K562 (cell line): Measurements from ENCODE around the gene DESI1.

Source experiments
- KAT2B ChIP-seq: IDR thresholded peaks from one replicate; pipeline ENCODE4 v1.6.1; 2012; ENCODE audit warnings: low read depth, mild to moderate bottlenecking, control low read depth, inconsistent platforms, low read length, moderate library complexity
- NFIC ChIP-seq: fragments of 450-650 bp; IDR thresholded peaks from 2 replicates; pipeline ENCODE4 v1.6.1; 2017; ENCODE audit warnings: mild to moderate bottlenecking, inconsistent platforms
- PATZ1 ChIP-seq: fragments of 250-450 bp; sonication (Bioruptor Pico); IDR thresholded peaks from 2 replicates; pipeline ENCODE4 v1.5.0; 2020; ENCODE audit warnings: mild to moderate bottlenecking, borderline replicate concordance
- POLR2AphosphoS5 ChIP-seq: IDR thresholded peaks from 2 replicates; pipeline ENCODE4 v1.6.1; 2011; ENCODE audit warnings: mild to moderate bottlenecking, low read depth, low read length, moderate library complexity; ENCODE audit not compliant: control insufficient read depth, insufficient read depth
- SIX5 ChIP-seq, 2 experiments: IDR thresholded peaks; 2 replicates each; pipeline ENCODE4 v1.6.1; 2011; ENCODE audit warnings: low read length in 2 of 2, borderline replicate concordance in 1 of 2, low read depth in 1 of 2, mild to moderate bottlenecking in 1 of 2, moderate library complexity in 1 of 2; ENCODE audit not compliant: insufficient read depth in 1 of 2
- STAT5A ChIP-seq: IDR thresholded peaks from 2 replicates; pipeline ENCODE4 v1.6.1; 2012; ENCODE audit warnings: low read length, inconsistent platforms, borderline replicate concordance
- TCF7 ChIP-seq: sonication (generic); IDR thresholded peaks from 2 replicates; pipeline ENCODE4 v1.6.1; 2016; ENCODE audit warnings: antibody characterized with exemption, borderline replicate concordance
- ZNF124 ChIP-seq: sonication (generic); formaldehyde crosslinking; IDR thresholded peaks from 2 replicates; pipeline ENCODE4 v1.8.1; 2022; ENCODE audit warnings: missing genetic modification reagents

DNA sequence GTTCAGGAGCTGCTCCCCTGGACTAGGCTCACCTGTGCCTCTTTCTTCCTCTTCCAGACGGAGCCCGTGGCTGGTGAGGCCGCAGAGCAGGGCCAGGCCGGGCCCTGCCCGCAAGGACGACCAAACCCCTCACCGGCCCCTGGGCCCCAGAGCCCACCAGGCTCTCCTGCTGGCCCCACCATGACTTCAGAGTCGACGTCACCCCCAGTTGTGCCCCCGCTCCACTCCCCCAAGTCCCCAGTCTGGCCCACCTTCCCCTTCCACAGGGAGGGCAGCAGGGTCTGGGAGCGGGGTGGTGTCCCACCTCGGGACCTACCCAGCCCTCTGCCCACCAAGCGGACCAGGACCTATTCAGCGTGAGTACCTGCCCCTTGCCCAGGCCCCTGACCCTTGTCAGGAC is 49.1 kb downstream of the DESI1 start:
- TF ChIP-seq SIX5 (IDR thresholded peaks at IDR 0.05; ENCODE audit: borderline replicate concordance in 1 of 2, insufficient read depth in 1 of 2, low read depth in 1 of 2, low read length in 2 of 2) (no peak), KAT2B (no peak), NFIC (no peak), PATZ1 (CRISPR knock-in tag) (no peak), ZNF124 (CRISPR knock-in tag) (no peak), POLR2AphosphoS5 (no peak), TCF7 (no peak), STAT5A (no peak)
